SK-N-SH (cell line): Measurements from ENCODE around the gene AMDHD1. TPM values are rescaled to one million over a fixed set of nuclear protein-coding genes. Genes with fewer than 3 reads are reported as not detected.
A peak's percentile ranks its signal among the peaks of the same experiment; 100 is the strongest.

Experiments
- CTCF ChIA-PET: fragments of 300-600, 350-600 bp; formaldehyde crosslinking; extraction: SDS; loops from one replicate; lab custom pipeline; 2021; lab: Yijun Ruan, JAX
- POLR2A ChIA-PET: fragments of 350-600 bp; sonication (Branson Sonifier 250); formaldehyde crosslinking; extraction: SDS; loops from one replicate; lab custom pipeline; 2020; ENCODE audit warnings: antibody characterized with exemption, inconsistent platforms; lab: Yijun Ruan, JAX
- DNase-seq: peaks from one replicate; pipeline ENCODE4 v3.0.0; 2012
- H2AFZ ChIP-seq: fragments of 200-600 bp; sonication (generic); 2 replicates; pipeline ENCODE4 v1.8.1; 2016; ENCODE audit warnings: antibody characterized with exemption, mild to moderate bottlenecking, low read depth
- H3F3A ChIP-seq: fragments of 200-600 bp; sonication (generic); replicated peaks from 2 replicates; pipeline ENCODE3; 2016; ENCODE audit warnings: antibody characterized with exemption, mild to moderate bottlenecking; ENCODE audit not compliant: insufficient read depth
- H3K27ac ChIP-seq, 2 experiments: fragments of 200-500 bp in 1 of 2; fragments of 200-600 bp in 1 of 2; sonication (Bioruptor generic) in 1 of 2; sonication (generic), shearing (Covaris generic) in 1 of 2; 2 replicates each; pipeline versions ENCODE4 v1.5.1 to v1.6.1; 2014 to 2016; ENCODE audit warnings: low read depth in 2 of 2, inconsistent platforms in 1 of 2, low read length in 1 of 2, mild to moderate bottlenecking in 1 of 2, mixed read lengths in 1 of 2
- H3K27me3 ChIP-seq: fragments of 200-600 bp; sonication (generic), shearing (Covaris generic); 2 replicates; pipeline ENCODE4 v1.6.1; 2016; ENCODE audit warnings: mixed run types; ENCODE audit not compliant: insufficient read depth
- H3K36me3 ChIP-seq, 2 experiments: fragments of 200-500 bp in 1 of 2; fragments of 200-600 bp in 1 of 2; sonication (Bioruptor generic) in 1 of 2; sonication (generic) in 1 of 2; replicated peaks in 1 of 2; 2 replicates each; pipeline versions ENCODE3 to v1.5.1; 2014 to 2016; ENCODE audit warnings: low read length in 1 of 2, mild to moderate bottlenecking in 1 of 2; ENCODE audit not compliant: insufficient read depth in 2 of 2, control insufficient read depth in 1 of 2
- H3K4me1 ChIP-seq, 2 experiments: fragments of 200-500 bp in 1 of 2; fragments of 200-600 bp in 1 of 2; sonication (Bioruptor generic) in 1 of 2; sonication (generic), shearing (Covaris generic) in 1 of 2; 2 replicates each; pipeline versions ENCODE4 v1.5.1 to v1.6.1; 2014 to 2016; ENCODE audit warnings: low read depth in 1 of 2, low read length in 1 of 2, mixed run types in 1 of 2; ENCODE audit not compliant: insufficient read depth in 2 of 2, control insufficient read depth in 1 of 2
- H3K4me2 ChIP-seq: fragments of 200-600 bp; sonication (generic), shearing (Covaris generic); 2 replicates; pipeline ENCODE4 v1.6.1; 2017; ENCODE audit warnings: mixed run types
- H3K4me3 ChIP-seq, 2 experiments: fragments of 200-500 bp in 1 of 2; fragments of 200-600 bp in 1 of 2; sonication (Bioruptor generic) in 1 of 2; sonication (generic), shearing (Covaris generic) in 1 of 2; 2 replicates each; pipeline versions ENCODE4 v1.5.1 to v1.8.1; 2014 to 2016; ENCODE audit warnings: low read depth in 2 of 2, inconsistent platforms in 1 of 2, low read length in 1 of 2, mild to moderate bottlenecking in 1 of 2, mixed read lengths in 1 of 2, moderate library complexity in 1 of 2
- H3K79me2 ChIP-seq: fragments of 200-600 bp; sonication (generic); 2 replicates; pipeline ENCODE4 v1.8.1; 2017; ENCODE audit warnings: mild to moderate bottlenecking; ENCODE audit not compliant: insufficient read depth
- H3K9ac ChIP-seq: fragments of 200-600 bp; sonication (generic); 2 replicates; pipeline ENCODE4 v1.6.1; 2017; ENCODE audit warnings: mixed run types
- H3K9me2 ChIP-seq: fragments of 200-600 bp; sonication (generic); 2 replicates; pipeline ENCODE4 v1.6.1; 2017; ENCODE audit warnings: mixed run types
- H3K9me3 ChIP-seq: fragments of 200-600 bp; sonication (generic); 2 replicates; pipeline ENCODE4 v1.6.1; 2017; ENCODE audit warnings: mixed run types, mild to moderate bottlenecking, moderate library complexity
- H4K20me1 ChIP-seq: fragments of 200-600 bp; sonication (generic); 2 replicates; pipeline ENCODE4 v1.6.1; 2017; ENCODE audit warnings: mild to moderate bottlenecking, mixed run types; ENCODE audit not compliant: insufficient read depth
- EP300 ChIP-seq, 2 experiments: IDR thresholded peaks; 2 replicates each; pipeline versions ENCODE4 v1.4.0 to v1.6.1; 2012; ENCODE audit warnings: borderline replicate concordance in 1 of 2, low read depth in 1 of 2, low read length in 1 of 2
- EZH2phosphoT487 ChIP-seq: fragments of 200-600 bp; sonication (generic); IDR thresholded peaks from 2 replicates; pipeline ENCODE4 v1.6.1; 2017; ENCODE audit warnings: low read depth, mixed run types, mild to moderate bottlenecking, antibody characterized with exemption, moderate library complexity, borderline replicate concordance
- GABPA ChIP-seq: IDR thresholded peaks from 2 replicates; pipeline ENCODE4 v1.4.0; 2012; ENCODE audit warnings: low read depth, mild to moderate bottlenecking
- POLR2AphosphoS5 ChIP-seq: IDR thresholded peaks from 2 replicates; pipeline ENCODE4 v1.6.1; 2012; ENCODE audit warnings: low read depth, low read length
- RAD21 ChIP-seq: IDR thresholded peaks from 2 replicates; pipeline ENCODE4 v1.6.1; 2012; ENCODE audit warnings: mild to moderate bottlenecking, low read length
- RCOR1 ChIP-seq: fragments of 150-350 bp; IDR thresholded peaks from 2 replicates; pipeline ENCODE4 v1.6.1; 2017; ENCODE audit warnings: antibody characterized with exemption, low read length
- RFX5 ChIP-seq: IDR thresholded peaks from 2 replicates; pipeline ENCODE4 v1.6.1; 2012; ENCODE audit warnings: mild to moderate bottlenecking, improper control_type of control experiment, low read length
- SMC3 ChIP-seq: IDR thresholded peaks from 2 replicates; pipeline ENCODE4 v1.6.1; 2012; ENCODE audit warnings: low read depth, low read length, improper control_type of control experiment
- WGBS: methylation state at CpG from one replicate; pipeline ENCODE4 v1.1.6; 2017; ENCODE audit warnings: low lambda C conversion rate; 5-methylcytosine and 5-hydroxymethylcytosine counted together
- polyA plus RNA-seq, 3 experiments: library from polyadenylated mRNA; depleted of rRNA; stranded (reverse); fragments of >200 nt; gene quantifications; 2 replicates each; pipeline ENCODE4 v1.2.3, GENCODE V29; 2012
- TF ChIP-seq, protein P1 (sequence below): IDR thresholded peaks from 2 replicates; pipeline ENCODE4; 2012
- TF ChIP-seq, protein P2 (sequence below): fragments of 200-600 bp; sonication (generic); IDR thresholded peaks from 2 replicates; pipeline ENCODE4 v1.6.1; 2017; ENCODE audit warnings: antibody characterized with exemption, mild to moderate bottlenecking, moderate library complexity
- TF ChIP-seq, protein P3 (sequence below): fragments of 150-350 bp; IDR thresholded peaks from 2 replicates; pipeline ENCODE4 v1.6.1; 2016; ENCODE audit warnings: mild to moderate bottlenecking, low read depth, low read length
- TF ChIP-seq, protein P4 (sequence below): IDR thresholded peaks from 2 replicates; pipeline ENCODE4 v1.4.0; 2012; ENCODE audit warnings: low read depth, borderline replicate concordance
- TF ChIP-seq, protein P5 (sequence below): IDR thresholded peaks from 2 replicates; pipeline ENCODE4 v1.4.0; 2012; ENCODE audit warnings: low read depth, borderline replicate concordance

The AMDHD1 gene
- polyA plus RNA-seq, 1 of the 3 experiments (the other 2 are of a cell fraction), result 0.07 TPM

DNA sequence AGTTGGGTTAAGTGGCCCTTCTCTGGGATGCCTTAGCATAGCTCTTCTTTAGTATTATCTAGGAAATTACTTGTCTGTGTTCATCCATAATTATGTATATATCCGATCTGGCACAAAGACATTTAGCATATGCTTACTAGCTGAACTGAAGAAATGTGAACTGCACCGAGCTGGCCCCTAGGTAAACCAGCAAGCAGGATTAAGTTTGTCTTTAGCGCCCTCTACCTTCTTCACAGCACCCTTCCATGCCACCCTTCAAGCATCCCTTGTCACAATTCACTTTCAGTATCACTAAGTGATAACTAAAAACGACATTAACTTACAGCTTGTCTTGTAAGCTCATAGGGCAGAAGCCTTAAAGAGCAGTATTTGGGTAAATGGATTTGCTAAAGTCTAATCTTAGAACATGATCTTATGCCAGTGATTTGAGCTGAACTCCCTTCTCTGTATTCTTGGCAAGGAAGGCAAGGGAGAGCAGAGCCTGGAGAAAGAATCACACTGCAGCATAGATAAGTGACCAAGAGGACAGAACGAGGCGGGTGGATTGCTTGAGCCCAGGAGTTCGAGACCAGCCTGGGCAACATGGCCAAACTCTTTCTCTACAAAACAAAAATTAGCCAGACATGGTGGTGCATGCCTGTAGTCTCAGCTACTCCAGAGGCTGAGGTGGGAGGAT, 55.6 kb downstream of the AMDHD1 start:
- H3K9me3 ChIP-seq, result no peaks in the 10 kb centered on the region
- 38% methylated on average over 7 of the region's 7 CpGs for WGBS
- no peak overlapping the region; a peak in 1 of 4 replicates for H3K4me3 ChIP-seq
- H4K20me1 ChIP-seq, result no peaks in the 10 kb centered on the region
- no peak for TF ChIP-seq EP300 (IDR thresholded peaks at IDR 0.05; ENCODE audit: borderline replicate concordance in 1 of 2, low read depth in 1 of 2, low read length in 1 of 2)
- TF ChIP-seq, protein P1, sequence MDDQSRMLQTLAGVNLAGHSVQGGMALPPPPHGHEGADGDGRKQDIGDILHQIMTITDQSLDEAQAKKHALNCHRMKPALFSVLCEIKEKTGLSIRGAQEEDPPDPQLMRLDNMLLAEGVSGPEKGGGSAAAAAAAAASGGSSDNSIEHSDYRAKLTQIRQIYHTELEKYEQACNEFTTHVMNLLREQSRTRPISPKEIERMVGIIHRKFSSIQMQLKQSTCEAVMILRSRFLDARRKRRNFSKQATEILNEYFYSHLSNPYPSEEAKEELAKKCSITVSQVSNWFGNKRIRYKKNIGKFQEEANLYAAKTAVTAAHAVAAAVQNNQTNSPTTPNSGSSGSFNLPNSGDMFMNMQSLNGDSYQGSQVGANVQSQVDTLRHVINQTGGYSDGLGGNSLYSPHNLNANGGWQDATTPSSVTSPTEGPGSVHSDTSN, result no peak
- TF ChIP-seq, protein P2, sequence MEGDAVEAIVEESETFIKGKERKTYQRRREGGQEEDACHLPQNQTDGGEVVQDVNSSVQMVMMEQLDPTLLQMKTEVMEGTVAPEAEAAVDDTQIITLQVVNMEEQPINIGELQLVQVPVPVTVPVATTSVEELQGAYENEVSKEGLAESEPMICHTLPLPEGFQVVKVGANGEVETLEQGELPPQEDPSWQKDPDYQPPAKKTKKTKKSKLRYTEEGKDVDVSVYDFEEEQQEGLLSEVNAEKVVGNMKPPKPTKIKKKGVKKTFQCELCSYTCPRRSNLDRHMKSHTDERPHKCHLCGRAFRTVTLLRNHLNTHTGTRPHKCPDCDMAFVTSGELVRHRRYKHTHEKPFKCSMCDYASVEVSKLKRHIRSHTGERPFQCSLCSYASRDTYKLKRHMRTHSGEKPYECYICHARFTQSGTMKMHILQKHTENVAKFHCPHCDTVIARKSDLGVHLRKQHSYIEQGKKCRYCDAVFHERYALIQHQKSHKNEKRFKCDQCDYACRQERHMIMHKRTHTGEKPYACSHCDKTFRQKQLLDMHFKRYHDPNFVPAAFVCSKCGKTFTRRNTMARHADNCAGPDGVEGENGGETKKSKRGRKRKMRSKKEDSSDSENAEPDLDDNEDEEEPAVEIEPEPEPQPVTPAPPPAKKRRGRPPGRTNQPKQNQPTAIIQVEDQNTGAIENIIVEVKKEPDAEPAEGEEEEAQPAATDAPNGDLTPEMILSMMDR, result peak; percentile 64
- TF ChIP-seq, protein P3, sequence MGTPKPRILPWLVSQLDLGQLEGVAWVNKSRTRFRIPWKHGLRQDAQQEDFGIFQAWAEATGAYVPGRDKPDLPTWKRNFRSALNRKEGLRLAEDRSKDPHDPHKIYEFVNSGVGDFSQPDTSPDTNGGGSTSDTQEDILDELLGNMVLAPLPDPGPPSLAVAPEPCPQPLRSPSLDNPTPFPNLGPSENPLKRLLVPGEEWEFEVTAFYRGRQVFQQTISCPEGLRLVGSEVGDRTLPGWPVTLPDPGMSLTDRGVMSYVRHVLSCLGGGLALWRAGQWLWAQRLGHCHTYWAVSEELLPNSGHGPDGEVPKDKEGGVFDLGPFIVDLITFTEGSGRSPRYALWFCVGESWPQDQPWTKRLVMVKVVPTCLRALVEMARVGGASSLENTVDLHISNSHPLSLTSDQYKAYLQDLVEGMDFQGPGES, result no peak
- peak; percentile 89 for TF ChIP-seq RAD21
- TF ChIP-seq RCOR1, result 0 out of 2 replicates have a peak, but pooled peaks have one; percentile 31
- TF ChIP-seq, protein P4, sequence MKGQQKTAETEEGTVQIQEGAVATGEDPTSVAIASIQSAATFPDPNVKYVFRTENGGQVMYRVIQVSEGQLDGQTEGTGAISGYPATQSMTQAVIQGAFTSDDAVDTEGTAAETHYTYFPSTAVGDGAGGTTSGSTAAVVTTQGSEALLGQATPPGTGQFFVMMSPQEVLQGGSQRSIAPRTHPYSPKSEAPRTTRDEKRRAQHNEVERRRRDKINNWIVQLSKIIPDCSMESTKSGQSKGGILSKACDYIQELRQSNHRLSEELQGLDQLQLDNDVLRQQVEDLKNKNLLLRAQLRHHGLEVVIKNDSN, result no peak
- TF ChIP-seq SMC3, result peak; percentile 74
- TF ChIP-seq, protein P5, sequence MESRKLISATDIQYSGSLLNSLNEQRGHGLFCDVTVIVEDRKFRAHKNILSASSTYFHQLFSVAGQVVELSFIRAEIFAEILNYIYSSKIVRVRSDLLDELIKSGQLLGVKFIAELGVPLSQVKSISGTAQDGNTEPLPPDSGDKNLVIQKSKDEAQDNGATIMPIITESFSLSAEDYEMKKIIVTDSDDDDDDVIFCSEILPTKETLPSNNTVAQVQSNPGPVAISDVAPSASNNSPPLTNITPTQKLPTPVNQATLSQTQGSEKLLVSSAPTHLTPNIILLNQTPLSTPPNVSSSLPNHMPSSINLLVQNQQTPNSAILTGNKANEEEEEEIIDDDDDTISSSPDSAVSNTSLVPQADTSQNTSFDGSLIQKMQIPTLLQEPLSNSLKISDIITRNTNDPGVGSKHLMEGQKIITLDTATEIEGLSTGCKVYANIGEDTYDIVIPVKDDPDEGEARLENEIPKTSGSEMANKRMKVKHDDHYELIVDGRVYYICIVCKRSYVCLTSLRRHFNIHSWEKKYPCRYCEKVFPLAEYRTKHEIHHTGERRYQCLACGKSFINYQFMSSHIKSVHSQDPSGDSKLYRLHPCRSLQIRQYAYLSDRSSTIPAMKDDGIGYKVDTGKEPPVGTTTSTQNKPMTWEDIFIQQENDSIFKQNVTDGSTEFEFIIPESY, result no peak
- no peak for TF ChIP-seq EZH2phosphoT487
- TF ChIP-seq GABPA, result no peak
- no peak for TF ChIP-seq RFX5
- no peak for TF ChIP-seq POLR2AphosphoS5
- no peak overlapping the region for H3K9ac ChIP-seq
- H2AFZ ChIP-seq, result no peak overlapping the region
- no peaks in the 10 kb centered on the region for H3F3A ChIP-seq
- H3K4me2 ChIP-seq, result no peak overlapping the region
- POLR2A ChIA-PET, result interaction anchor here (1.4 kb wide), 1 partner anchor 55 kb away, joined by 5 read pairs; the partner anchor contains the start of genes AMDHD1 and CCDC38
- CTCF ChIA-PET, result interaction anchor here (0.5 to 8.6 kb wide), 53 partner anchors 9 to 712 kb away, joined by 3 to 154 read pairs (median 4); partner anchors contain the start of genes AMDHD1, CCDC38 and LTA4H
- no peak overlapping the region for H3K27ac ChIP-seq
- no peaks in the 10 kb centered on the region for H3K9me2 ChIP-seq
- H3K79me2 ChIP-seq, result no peaks in the 10 kb centered on the region
- no peaks in the 10 kb centered on the region for H3K27me3 ChIP-seq
- H3K4me1 ChIP-seq, result no peaks in the 10 kb centered on the region
- peaks cover 22 to 23% of the 10 kb centered on the region in 2 experiments for H3K36me3 ChIP-seq
- DNase-seq, result peak; percentile 75
